Sigmoid colon (tissue), 7 donors: ENCODE results near the gene DDI2. TPM values are rescaled to one million over a fixed set of nuclear protein-coding genes. Genes with fewer than 3 reads are reported as not detected.
A peak's percentile ranks its signal among the peaks of the same experiment; 100 is the strongest.

Experiments used
- DNase-seq: peaks from one replicate; pipeline ENCODE4 v3.0.0-alpha.2; 2019
- H3K27ac ChIP-seq, 4 donors: fragments of 200-600 bp; sonication (generic); one replicate each; pipeline ENCODE4 v1.5.1; 2016 to 2019; ENCODE audit warnings: mild to moderate bottlenecking in 1 of 4
- H3K27me3 ChIP-seq, 3 donors: fragments of 200-600 bp; sonication (generic); one replicate each; pipeline ENCODE4 v1.5.1; 2019; ENCODE audit warnings: mild to moderate bottlenecking in 1 of 3
- H3K36me3 ChIP-seq, 4 donors: fragments of 200-600 bp; sonication (generic); one replicate each; pipeline ENCODE4 v1.5.1; 2016 to 2019
- H3K4me1 ChIP-seq, 4 donors: fragments of 200-600 bp; sonication (generic); one replicate each; pipeline ENCODE4 v1.5.1; 2017 to 2019
- H3K4me3 ChIP-seq, 4 donors: fragments of 200-600 bp; sonication (generic); one replicate each; pipeline ENCODE4 v1.5.1; 2017 to 2019; ENCODE audit warnings: mild to moderate bottlenecking in 2 of 4, moderate library complexity in 1 of 4
- H3K9me3 ChIP-seq, 4 donors: fragments of 200-600 bp in 3 of 4; sonication (generic) in 3 of 4; one replicate each; pipeline versions ENCODE4 v1.5.1 to v1.6.1; 2013 to 2019
- EP300 ChIP-seq, 4 donors: sonication (generic); formaldehyde crosslinking; IDR thresholded peaks; one replicate each; pipeline ENCODE4 v1.6.1; 2017; ENCODE audit warnings: antibody characterized with exemption in 4 of 4
- POLR2A ChIP-seq, 2 donors: fragments of 450-650 bp; IDR thresholded peaks; one replicate each; pipeline ENCODE4 v1.6.1; 2016; ENCODE audit warnings: antibody characterized with exemption in 2 of 2, mild to moderate bottlenecking in 2 of 2, moderate library complexity in 2 of 2
- POLR2AphosphoS5 ChIP-seq, 4 donors: sonication (generic); formaldehyde crosslinking; IDR thresholded peaks; one replicate each; pipeline ENCODE4 v1.6.1; 2017; ENCODE audit warnings: antibody characterized with exemption in 4 of 4
- WGBS, 2 donors: extraction: QIAGEN DNeasy Blood & Tissue Kit; methylation state at CpG; one replicate each; pipeline ENCODE4 v1.1.7; 2013; 5-methylcytosine and 5-hydroxymethylcytosine counted together
- intact Hi-C: fragments of 100-400 bp; cut with DNase I; formaldehyde crosslinking; loops from one replicate; pipeline ENCODE4 v1.15.1; 2023
- polyA plus RNA-seq, 3 donors: library from polyadenylated mRNA; stranded (reverse); fragments of 200-250 nt; gene quantifications; one replicate each; pipeline ENCODE4 v1.2.3, GENCODE V29; 2013
- small RNA-seq, 3 donors: library from RNA; depleted of rRNA; stranded (forward); fragments of <200 nt; gene quantifications; one replicate each; pipeline ENCODE3, GENCODE V24; 2016
- total RNA-seq, 4 donors: library from RNA; depleted of rRNA; stranded (reverse); fragments of >200 nt; gene quantifications; one replicate each; pipeline ENCODE4 v1.1.0, GENCODE V29; 2016
- TF ChIP-seq, protein P1 (sequence below), 4 experiments: fragments of 450-650 bp in 3 of 4; fragments of 200-600 bp in 1 of 4; IDR thresholded peaks; one replicate each; pipeline ENCODE4 v1.5.1; 2016 to 2019; ENCODE audit warnings: antibody characterized with exemption in 4 of 4, mild to moderate bottlenecking in 3 of 4, moderate library complexity in 2 of 4
- donor health status: healthy with polysubstance abuse.
- donor health status: Bipolar disorder and iron deficiency.
- donor health status: healthy.

DDI2 gene
- total and polyA plus RNA-seq, 7 donors: 3.0 to 27.3 (median 13.4) TPM

DNA sequence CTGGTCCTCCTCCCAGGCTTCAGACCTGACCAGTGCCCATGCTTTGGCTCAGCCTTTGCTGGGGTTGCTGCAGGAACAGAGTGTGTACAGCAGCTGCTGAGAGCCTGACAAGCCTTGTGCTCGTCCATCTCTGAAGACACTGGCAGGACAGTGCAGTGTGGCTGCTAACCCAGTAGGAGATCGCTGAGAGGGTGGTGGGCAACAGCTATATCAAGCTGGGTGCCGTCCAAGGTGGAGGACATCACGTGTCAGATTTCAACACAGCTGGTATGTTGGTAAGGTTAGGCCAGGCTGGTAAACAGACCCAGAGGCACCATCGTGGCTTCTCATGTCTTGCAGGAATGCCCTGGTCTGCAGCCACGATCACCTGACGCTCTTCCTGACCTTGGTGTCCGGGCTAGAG is 100.9 kb downstream of the DDI2 start:
- peaks cover 7 to 64% (median 28%) of the 10 kb centered on the region in 4 donors for H3K36me3 ChIP-seq

More for the DNA sequence above, 100.9 kb downstream of the DDI2 start:
- H3K9me3 ChIP-seq: no peaks in the 10 kb centered on the region
- no peaks in the 10 kb centered on the region for H3K27me3 ChIP-seq
- no peak for TF ChIP-seq POLR2A (IDR thresholded peaks at IDR 0.05)
- no peak for TF ChIP-seq EP300 (IDR thresholded peaks at IDR 0.05)
- TF ChIP-seq POLR2AphosphoS5 (IDR thresholded peaks at IDR 0.05): no peak
- TF ChIP-seq, protein P1, sequence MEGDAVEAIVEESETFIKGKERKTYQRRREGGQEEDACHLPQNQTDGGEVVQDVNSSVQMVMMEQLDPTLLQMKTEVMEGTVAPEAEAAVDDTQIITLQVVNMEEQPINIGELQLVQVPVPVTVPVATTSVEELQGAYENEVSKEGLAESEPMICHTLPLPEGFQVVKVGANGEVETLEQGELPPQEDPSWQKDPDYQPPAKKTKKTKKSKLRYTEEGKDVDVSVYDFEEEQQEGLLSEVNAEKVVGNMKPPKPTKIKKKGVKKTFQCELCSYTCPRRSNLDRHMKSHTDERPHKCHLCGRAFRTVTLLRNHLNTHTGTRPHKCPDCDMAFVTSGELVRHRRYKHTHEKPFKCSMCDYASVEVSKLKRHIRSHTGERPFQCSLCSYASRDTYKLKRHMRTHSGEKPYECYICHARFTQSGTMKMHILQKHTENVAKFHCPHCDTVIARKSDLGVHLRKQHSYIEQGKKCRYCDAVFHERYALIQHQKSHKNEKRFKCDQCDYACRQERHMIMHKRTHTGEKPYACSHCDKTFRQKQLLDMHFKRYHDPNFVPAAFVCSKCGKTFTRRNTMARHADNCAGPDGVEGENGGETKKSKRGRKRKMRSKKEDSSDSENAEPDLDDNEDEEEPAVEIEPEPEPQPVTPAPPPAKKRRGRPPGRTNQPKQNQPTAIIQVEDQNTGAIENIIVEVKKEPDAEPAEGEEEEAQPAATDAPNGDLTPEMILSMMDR (IDR thresholded peaks at IDR 0.05): no peak
- no peak overlapping the region for H3K4me3 ChIP-seq
- H3K27ac ChIP-seq: peak overlapping the region in 3 of 4 donors; percentile 63 to 75 (median 71)
- H3K4me1 ChIP-seq: peaks cover 0 to 77% (median 58%) of the 10 kb centered on the region in 4 donors
- WGBS, 2 donors: 95% methylated on average over 8 of the region's 8 CpGs
- DNase-seq: no peak
- intact Hi-C loops: no loop called here

Small RNA genes within 50 kb of the gene (small RNA-seq; reads per million reads assigned to genes)
- 0 reads per million in 3 donors for gene AL121992.2
- gene CD24P1: 0 reads per million in 3 donors
- gene RNU7-179P: 0 reads per million in 3 donors

Other genes with a start within 250 kb of the DDI2 start
- gene EFHD2, start 207.6 kb upstream of the DDI2 start, total RNA-seq: 10 to 100 TPM; 32.7 to 47.4 (median 37.3) TPM
- gene EFHD2, start 207.6 kb upstream of the DDI2 start, polyA plus RNA-seq: 100 to 1,000 TPM; 157 to 181 (median 177) TPM
- gene CTRC, start 179.0 kb upstream of the DDI2 start, total RNA-seq: not detected
- 1 to 10 TPM in 1 of 3 donors, under 1 TPM in 1, not detected in 1; 0.34 to 1.2 TPM for gene CTRC, start 179.0 kb upstream of the DDI2 start, polyA plus RNA-seq
- gene CELA2A, start 160.7 kb upstream of the DDI2 start, total RNA-seq: not detected
- not detected for gene CELA2A, start 160.7 kb upstream of the DDI2 start, polyA plus RNA-seq
- not detected for gene CELA2B, start 141.4 kb upstream of the DDI2 start, total RNA-seq
- not detected for gene CELA2B, start 141.4 kb upstream of the DDI2 start, polyA plus RNA-seq
- gene CASP9, start 93.2 kb upstream of the DDI2 start, total RNA-seq: 10 to 100 TPM in 2 of 4 donors, 1 to 10 TPM in 2; 6.2 to 18.2 (median 10.0) TPM
- 10 to 100 TPM; 11.4 to 17.8 (median 16.3) TPM for gene CASP9, start 93.2 kb upstream of the DDI2 start, polyA plus RNA-seq
- 10 to 100 TPM; 11.4 to 20.5 (median 16.8) TPM for gene DNAJC16, start 90.6 kb upstream of the DDI2 start, total RNA-seq
- gene DNAJC16, start 90.6 kb upstream of the DDI2 start, polyA plus RNA-seq: 1 to 10 TPM; 1.2 to 8.6 (median 1.2) TPM
- under 1 TPM in 1 of 4 donors, not detected in 3; 0.14 TPM for gene AGMAT, start 32.4 kb upstream of the DDI2 start, total RNA-seq
- gene AGMAT, start 32.4 kb upstream of the DDI2 start, polyA plus RNA-seq: 10 to 100 TPM in 2 of 3 donors, 1 to 10 TPM in 1; 6.6 to 18.3 (median 11.1) TPM
- 10 to 100 TPM; 28.6 to 49.6 (median 33.9) TPM for gene PLEKHM2, start 66.9 kb downstream of the DDI2 start, total RNA-seq
- gene PLEKHM2, start 66.9 kb downstream of the DDI2 start, polyA plus RNA-seq: 10 to 100 TPM; 19.8 to 34.4 (median 20.8) TPM
- 1 to 10 TPM in 3 of 4 donors, under 1 TPM in 1; 0.36 to 1.8 (median 1.6) TPM for gene SLC25A34, start 118.8 kb downstream of the DDI2 start, total RNA-seq
- 10 to 100 TPM in 2 of 3 donors, 1 to 10 TPM in 1; 3.0 to 16.0 (median 12.1) TPM for gene SLC25A34, start 118.8 kb downstream of the DDI2 start, polyA plus RNA-seq
- gene TMEM82, start 125.0 kb downstream of the DDI2 start, total RNA-seq: under 1 TPM in 1 of 4 donors, not detected in 3; 0.55 TPM
- gene TMEM82, start 125.0 kb downstream of the DDI2 start, polyA plus RNA-seq: 10 to 100 TPM in 2 of 3 donors, 1 to 10 TPM in 1; 4.8 to 19.3 (median 17.3) TPM
- 10 to 100 TPM; 28.1 to 53.2 (median 49.8) TPM for gene FBLIM1, start 141.3 kb downstream of the DDI2 start, total RNA-seq
- 100 to 1,000 TPM; 107 to 227 (median 175) TPM for gene FBLIM1, start 141.3 kb downstream of the DDI2 start, polyA plus RNA-seq
- 1 to 10 TPM in 2 of 4 donors, under 1 TPM in 2; 0.54 to 2.2 (median 1.3) TPM for gene UQCRHL, start 190.2 kb downstream of the DDI2 start, total RNA-seq
- 1 to 10 TPM; 3.6 to 4.6 (median 4.0) TPM for gene UQCRHL, start 190.2 kb downstream of the DDI2 start, polyA plus RNA-seq
- gene SPEN, start 230.2 kb downstream of the DDI2 start, total RNA-seq: 10 to 100 TPM; 20.4 to 38.5 (median 22.6) TPM
- gene SPEN, start 230.2 kb downstream of the DDI2 start, polyA plus RNA-seq: 10 to 100 TPM in 1 of 3 donors, 1 to 10 TPM in 2; 7.4 to 28.3 (median 9.0) TPM